ENCODE measurements around the gene C2.

DNA sequence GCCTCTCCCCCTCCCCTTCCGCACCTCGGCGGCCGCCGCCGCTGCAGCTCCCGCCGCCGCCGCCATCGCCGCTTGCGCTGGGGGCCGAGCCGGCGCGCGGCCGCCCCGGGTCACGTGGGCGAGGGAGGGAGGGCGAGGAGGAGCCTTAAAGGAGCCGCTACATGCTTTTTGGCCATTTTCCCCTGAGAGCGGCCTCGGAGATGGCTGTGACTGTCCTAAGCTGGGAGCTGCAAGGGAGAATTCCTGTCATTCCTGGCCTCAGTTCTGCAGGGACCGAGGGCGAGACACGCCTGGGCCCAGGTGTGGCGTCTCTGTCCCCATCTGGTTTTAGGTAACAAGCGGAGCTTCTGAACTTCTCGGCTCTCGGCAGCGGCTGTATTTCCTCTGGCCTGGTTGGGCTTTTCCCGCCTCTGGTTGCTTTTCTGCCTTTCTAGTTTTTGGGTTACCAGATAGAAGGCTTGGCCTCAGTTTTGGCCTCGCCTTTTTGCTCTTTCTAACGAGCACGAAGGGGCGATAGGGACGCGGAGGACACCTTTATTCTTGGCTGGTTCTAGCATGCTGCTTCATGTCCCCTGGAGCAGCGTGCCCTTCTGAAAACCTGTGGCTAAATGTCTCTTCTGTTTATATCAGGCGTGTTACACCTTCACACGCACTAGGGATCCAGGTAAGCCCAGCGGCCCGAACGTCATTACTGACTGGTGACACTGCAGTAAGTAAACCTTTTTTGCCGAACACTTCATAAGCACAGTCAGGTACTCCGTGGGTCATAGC lies 29.7 kb upstream of the C2 start, which contains the start of gene EHMT2:
- TF ChIP-seq POLR2A (IDR thresholded peaks at IDR 0.05; ENCODE audit: low read depth, low read length) (peak; percentile 56; the same call in 1 of the 2 replicates), TAF1 (IDR thresholded peaks at IDR 0.05; ENCODE audit: borderline replicate concordance, low read depth, low read length) (peak; percentile 66; the same call in 1 of the 2 replicates)

Measured in GM12892 (cell line).